A375 (cell line): ENCODE data around the gene RNU2-1. TPM values are rescaled to one million over a fixed set of nuclear protein-coding genes. Genes with fewer than 3 reads are reported as not detected.

Experiments used
- small RNA-seq: library from RNA; depleted of rRNA; stranded (forward); fragments of <200 nt; gene quantifications from one replicate; pipeline ENCODE3, GENCODE V24; 2014
- total RNA-seq: library from RNA; depleted of rRNA; stranded (reverse); fragments of >200 nt; shearing (Covaris generic); gene quantifications from 2 replicates; pipeline ENCODE4 v1.2.3, GENCODE V29; 2014; rRNA removed

Gene RNU2-1
- not detected in 2 replicates for total RNA-seq

DNA sequence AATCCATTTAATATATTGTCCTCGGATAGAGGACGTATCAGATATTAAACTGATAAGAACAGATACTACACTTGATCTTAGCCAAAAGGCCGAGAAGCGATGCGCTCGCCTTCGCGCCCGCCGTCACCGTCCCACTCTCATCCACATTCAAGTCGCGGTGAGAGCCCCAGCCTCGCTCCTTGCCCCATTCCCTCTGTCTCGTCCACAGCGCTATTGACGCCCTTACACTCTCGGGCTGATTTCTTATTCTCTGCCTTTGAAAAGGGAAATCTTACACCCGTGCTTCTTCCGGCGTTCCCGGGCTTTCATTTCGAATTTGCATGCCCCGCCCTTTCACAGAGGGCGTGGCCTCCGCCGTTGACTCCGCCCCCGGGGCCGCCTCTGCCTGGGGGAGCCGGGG, at the start of gene RNU2-1:
Gene RNU2-1, minus strand, starts transcription at position 101 of the 400 bp plus-strand sequence.

DNA sequence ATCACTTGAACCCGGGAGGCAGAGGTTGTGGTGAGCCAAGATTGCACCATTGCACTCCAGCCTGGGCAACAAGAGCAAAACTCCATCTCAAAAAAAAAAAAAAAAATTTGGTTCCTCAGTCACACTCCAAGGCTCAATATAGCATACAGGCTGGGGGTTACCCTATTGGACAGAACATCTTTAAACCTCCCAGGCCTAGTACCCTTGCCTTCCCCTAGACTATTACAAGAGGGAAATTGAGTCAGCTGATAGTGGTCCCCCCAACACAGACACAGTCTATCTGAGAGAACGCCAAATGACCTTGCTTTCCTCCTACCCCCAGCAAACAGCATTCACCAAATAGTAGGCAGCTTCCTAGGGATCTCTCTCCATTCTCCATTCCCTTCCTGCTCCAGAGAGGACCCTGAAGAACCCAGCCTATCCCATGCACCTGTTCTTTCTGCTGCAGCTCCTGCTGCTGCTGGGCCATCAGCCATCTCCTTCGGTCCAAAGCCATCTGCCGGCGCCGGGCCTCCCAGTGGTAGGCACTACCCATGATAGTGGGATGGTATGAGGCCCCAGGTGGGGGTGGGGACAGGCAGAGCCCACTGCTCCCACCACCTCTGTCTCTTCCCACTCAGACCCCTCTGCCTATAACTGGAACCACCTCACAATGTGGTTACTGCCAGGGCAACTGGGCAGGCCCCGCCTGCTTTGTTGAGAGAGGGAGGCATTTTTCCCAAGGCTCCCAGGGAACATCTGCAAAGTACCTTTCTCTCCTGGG, 5.6 kb downstream of the RNU2-1 start, which contains the start of gene CCDC200:
Gene CCDC200, minus strand, starts transcription at position 604 of the 763 bp plus-strand sequence. Its CDS starts 69 bp downstream, at position 535.

DNA sequence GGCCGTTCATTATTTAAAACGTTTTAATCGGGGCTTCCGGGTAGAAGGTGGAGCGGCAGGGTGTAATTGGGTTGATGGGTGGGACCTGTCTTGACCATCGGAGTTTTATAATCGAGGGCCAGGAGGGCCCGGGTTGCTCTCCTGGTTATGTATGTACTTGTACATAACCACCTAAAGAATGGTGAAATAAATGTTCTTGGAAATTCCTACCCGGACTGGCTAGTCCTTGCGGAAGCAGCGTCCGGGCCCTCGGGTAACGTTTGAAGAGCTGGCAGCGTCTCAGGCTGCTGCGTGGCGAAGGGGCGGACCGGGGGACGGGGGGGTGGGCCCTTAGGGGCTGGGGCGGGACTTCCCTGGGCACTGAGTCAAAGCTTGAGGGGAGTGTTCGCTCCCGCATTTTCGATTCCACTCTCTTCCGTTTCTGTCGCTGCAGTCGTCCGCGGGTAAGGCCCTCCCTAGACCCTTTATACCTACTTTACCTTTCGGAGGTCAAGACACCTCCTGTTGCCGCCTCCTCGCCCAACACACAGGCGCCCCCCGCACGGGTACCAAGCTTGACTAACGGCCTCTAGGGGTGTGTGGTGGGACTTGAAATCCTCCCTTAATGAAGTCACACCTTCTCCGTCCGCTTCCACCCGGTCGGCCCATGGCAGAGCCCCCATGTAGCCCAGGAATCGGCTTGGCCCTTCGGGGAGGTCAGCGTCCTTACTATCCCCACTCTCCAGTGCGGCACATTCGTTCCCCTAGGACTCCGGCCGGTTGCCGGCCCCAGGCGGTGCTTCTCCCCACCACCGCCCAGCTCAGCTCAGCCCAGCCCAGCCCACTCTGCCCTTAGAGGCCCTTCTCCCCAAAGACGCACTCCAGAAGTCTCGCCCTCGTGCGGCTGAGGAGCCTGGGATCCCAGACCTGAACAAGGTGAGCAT, 22.0 kb downstream of the RNU2-1 start, which contains the start of gene TMEM106A:
Gene TMEM106A, plus strand, starts transcription at position 396 of the 923 bp plus-strand sequence. CDS start 1,167 bp downstream, outside the sequence.

Small RNA genes within 50 kb of the gene (small RNA-seq; reads per million reads assigned to genes)
- gene RF00004: not detected
- not detected for gene RNU2-1

Other genes with a start within 250 kb of the RNU2-1 start
- gene RPL27, start 235.6 kb downstream of the RNU2-1 start, total RNA-seq: 1,972 and 1,977 TPM in 2 replicates
- gene IFI35, start 227.2 kb downstream of the RNU2-1 start, total RNA-seq: 59.1 and 62.8 TPM in 2 replicates
- 93.3 and 111 TPM in 2 replicates for gene VAT1, start 211.6 kb downstream of the RNU2-1 start, total RNA-seq
- gene RND2, start 208.7 kb downstream of the RNU2-1 start, total RNA-seq: 0.21 TPM in 1 of 2 replicates, not detected in the other
- 57.7 and 57.8 TPM in 2 replicates for gene BRCA1, start 108.6 kb downstream of the RNU2-1 start, total RNA-seq
- gene NBR1, start 62.8 kb downstream of the RNU2-1 start, total RNA-seq: 82.3 and 83.6 TPM in 2 replicates
- gene TMEM106A, start 22.1 kb downstream of the RNU2-1 start, total RNA-seq: 2.0 and 2.3 TPM in 2 replicates
- 0.23 TPM in 1 of 2 replicates, not detected in the other for gene CCDC200, start 5.4 kb downstream of the RNU2-1 start, total RNA-seq
- 16.9 and 22.3 TPM in 2 replicates for gene ARL4D, start 165.0 kb upstream of the RNU2-1 start, total RNA-seq
- gene DHX8, start 250.0 kb upstream of the RNU2-1 start, total RNA-seq: 62.0 and 67.4 TPM in 2 replicates